GM19455 (cell line): Measurements from ENCODE around the gene PDS5B.
"Not testable (repeated sequence)": the region's sequence is repeated elsewhere in the genome, so short reads cannot be mapped to it uniquely, and the experiment has no call there.

ENCODE experiments used
- ATAC-seq: cut with Tn5 transposase; IDR thresholded peaks from one replicate; pipeline ENCODE4 v1.9.1; 2021; ENCODE audit not compliant: unreplicated experiment

PDS5B gene, protein sequence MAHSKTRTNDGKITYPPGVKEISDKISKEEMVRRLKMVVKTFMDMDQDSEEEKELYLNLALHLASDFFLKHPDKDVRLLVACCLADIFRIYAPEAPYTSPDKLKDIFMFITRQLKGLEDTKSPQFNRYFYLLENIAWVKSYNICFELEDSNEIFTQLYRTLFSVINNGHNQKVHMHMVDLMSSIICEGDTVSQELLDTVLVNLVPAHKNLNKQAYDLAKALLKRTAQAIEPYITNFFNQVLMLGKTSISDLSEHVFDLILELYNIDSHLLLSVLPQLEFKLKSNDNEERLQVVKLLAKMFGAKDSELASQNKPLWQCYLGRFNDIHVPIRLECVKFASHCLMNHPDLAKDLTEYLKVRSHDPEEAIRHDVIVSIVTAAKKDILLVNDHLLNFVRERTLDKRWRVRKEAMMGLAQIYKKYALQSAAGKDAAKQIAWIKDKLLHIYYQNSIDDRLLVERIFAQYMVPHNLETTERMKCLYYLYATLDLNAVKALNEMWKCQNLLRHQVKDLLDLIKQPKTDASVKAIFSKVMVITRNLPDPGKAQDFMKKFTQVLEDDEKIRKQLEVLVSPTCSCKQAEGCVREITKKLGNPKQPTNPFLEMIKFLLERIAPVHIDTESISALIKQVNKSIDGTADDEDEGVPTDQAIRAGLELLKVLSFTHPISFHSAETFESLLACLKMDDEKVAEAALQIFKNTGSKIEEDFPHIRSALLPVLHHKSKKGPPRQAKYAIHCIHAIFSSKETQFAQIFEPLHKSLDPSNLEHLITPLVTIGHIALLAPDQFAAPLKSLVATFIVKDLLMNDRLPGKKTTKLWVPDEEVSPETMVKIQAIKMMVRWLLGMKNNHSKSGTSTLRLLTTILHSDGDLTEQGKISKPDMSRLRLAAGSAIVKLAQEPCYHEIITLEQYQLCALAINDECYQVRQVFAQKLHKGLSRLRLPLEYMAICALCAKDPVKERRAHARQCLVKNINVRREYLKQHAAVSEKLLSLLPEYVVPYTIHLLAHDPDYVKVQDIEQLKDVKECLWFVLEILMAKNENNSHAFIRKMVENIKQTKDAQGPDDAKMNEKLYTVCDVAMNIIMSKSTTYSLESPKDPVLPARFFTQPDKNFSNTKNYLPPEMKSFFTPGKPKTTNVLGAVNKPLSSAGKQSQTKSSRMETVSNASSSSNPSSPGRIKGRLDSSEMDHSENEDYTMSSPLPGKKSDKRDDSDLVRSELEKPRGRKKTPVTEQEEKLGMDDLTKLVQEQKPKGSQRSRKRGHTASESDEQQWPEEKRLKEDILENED (N-terminal part only)

DNA sequence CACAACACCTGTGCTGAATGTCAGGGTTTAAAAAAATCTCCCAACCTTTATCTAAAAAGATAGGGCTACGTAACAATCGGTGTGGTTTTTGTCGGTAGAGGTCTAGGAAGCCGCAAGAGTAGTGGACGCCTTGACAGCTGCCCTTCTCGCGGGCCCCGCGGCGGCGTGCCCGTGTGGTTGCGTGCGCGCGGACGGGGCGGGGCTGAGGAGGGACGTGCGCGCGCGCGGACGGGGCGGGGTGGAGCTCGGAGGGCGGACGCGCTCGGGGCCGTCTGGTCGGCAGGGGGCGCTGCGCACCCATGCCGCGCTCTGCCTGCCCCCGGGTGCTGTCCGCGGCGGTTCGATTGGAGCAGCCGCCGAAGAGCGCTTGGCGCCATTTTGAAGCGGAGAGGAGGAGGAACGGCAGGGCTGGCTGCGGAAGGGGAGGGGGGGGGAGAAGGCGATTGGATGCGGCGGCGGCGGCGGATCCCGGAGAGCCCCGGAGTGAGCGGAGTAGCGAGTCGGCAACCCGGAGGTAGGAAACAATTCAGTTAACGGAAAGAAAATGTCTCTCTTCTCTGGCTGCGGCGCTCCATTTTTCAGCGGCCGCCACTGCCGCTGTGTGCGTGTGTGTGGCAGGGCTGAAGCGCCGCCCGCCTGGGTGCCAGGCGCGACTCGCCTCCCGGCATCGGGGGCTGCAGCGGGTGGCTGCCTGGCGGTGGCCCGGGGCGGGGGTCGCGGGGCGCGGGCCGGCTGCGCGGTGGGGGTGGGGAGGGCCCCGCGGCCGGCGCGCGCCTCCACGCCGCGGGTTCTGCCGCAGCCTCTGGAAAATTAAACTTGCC is at the start of gene PDS5B:
PDS5B (plus strand) TSS at position 373 of the 821 bp plus-strand sequence. CDS start 62,321 bp downstream, outside the sequence.
- ATAC-seq: peak; percentile 79

DNA sequence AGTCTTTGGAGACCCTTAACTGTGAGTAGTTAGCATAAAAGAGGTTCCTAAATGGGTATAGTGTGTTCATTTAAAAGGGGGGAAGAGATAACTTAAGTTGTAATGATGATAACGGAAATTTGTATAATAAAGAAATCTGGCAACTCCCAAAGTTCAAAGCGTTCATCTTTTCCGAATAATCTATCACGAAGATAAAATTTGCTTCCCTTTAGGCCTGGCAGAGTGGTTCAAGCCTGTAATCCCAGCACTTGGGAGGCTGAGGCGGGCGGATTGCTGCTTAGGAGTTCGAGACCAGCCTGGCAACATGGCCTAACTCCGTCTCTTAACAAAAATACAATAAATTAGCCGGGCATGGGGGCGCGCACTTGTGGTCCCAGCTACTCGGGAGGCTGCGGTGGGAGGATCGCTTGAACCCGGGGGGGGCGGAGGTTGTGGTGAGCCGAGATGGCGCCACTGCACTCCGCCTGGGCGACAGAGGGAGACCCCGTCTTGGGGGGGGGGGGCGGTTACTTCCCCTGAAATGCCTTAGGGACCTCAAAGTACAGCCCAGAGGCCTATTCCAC is 48.6 kb upstream of the PDS5B start:
- ATAC-seq: no peak

DNA sequence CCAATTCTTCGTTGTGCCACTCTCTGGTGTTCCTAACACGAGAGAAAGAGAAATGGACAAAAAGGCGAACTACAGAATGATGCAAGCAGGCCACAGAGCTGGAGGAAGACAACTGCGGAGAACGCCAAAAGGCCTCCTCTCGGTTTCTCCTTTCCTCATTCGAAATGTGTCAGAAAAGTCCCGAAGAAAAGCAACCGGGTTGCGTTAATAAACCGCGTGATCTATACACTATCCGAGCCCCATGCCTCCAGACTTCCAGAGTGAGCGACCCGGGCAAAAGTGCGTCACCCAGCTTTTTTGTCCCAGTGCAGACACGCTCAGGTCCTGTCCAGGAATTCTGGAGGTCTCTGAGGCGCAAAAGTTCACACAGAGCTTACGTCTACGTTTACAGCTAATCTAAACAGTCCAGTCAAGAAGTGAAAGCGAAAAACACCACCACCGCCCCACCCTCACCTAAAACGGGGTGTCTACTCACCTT is 48.1 kb upstream of the PDS5B start:
- peak; percentile 82 for ATAC-seq

DNA sequence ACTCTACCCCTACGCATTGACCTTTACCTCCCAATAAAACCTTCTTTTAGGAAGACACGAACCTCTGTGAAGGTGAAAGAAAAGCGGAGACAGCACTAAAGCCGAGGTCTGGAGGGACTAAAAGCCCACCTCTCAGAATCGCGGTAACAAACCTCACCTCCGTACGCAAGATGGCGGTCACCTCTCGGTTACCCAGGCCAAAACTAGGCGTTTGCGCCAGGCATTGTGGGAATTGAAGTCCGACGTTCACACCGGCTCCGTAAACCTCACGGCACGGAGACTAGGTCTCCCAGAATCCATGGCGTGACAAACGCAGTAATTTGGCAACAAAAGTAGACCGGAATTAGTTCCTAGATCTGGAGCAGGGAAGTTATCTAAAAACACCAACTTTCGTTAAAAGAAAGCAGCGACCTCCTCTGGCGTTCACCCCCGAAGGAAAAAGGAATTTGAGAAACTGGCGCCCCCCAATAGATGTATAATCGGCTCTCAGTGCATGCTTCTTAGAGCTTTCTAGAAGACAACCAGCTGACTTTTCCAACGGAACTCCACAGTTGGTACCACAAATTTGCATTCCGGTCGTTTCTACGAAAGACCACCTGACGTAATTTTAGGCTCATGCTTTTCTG is 47.5 kb upstream of the PDS5B start, which contains the start of gene N4BP2L2:
N4BP2L2 (minus strand) TSS at position 175 of the 626 bp plus-strand sequence. CDS start 1,768 bp downstream, outside the sequence.
- ATAC-seq: peak; percentile 93

DNA sequence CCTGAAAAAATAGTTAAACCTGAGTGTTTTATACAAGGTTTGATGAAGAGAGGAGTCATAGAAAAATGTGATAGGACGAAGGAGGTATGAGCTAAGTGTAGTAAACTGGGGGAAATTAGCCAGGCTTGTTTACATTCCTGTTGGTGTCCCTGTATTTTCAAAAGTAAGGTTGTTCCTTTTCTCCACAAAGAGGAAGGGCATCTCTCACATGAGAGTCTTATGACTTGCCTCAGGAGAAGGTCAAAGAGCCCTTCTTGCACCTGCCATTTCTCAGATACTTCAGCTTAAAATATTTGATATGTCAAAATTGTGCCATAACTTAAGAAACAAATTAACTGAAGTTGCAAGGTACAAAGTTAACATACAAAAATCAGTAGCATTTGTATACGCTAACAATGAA is 44.0 kb upstream of the PDS5B start:
- no peak for ATAC-seq

DNA sequence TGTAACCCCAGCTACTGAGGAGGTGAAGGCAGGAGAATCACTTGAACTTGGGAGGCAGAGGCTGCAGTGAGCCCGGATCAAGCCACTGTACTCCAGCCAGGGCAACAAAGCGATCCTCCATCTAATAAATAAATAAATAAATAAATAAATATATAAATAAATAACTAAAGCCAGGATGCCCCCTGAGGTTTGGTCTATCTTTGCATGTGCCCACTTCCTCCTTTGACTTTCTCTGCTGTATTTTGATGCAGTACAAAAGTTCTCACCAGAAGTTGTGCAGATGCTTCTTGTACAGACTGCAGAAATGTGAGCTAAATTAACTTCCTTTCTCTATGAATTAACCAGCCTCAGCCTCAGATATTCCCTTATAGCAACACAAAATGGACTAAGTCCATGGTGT is 41.2 kb upstream of the PDS5B start:
- ATAC-seq: no peak

DNA sequence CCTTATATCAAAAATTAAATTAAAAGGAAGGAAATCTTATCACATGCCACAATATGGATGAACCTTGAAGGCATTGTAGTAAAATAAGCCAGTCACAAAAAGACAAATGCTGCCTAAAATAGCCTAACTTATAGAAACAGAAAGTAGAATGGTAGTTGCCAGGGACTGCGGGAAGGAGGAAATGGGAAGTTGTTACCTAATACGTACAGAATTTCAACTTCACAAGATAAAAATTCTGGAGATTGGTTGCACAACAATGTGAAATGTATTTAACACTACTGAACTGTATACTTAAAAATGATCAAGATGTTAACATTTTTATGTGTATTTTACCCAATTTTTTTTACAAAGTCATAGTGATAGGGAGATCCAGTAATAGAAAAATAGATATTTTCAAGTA is 37.4 kb upstream of the PDS5B start:
- no peak for ATAC-seq

DNA sequence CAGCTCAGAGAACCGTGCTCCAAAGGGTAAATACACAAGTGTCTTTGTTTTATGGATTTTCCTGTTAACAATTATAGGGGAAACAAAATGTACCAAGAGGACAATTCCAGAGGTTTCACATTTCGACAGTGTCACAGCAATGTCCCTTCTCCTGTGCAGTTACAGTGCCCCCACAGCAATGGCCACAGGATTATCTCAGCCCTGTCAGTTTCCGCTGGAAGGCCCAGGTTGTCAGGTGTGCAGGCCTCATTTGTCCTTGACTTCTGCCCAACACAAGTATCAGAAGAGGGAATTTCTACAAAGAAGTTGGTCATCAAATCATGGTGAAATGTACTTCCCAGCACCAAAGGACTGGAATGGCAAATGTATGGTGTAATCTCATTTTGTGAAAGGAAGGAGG is 36.5 kb upstream of the PDS5B start:
- no peak for ATAC-seq

DNA sequence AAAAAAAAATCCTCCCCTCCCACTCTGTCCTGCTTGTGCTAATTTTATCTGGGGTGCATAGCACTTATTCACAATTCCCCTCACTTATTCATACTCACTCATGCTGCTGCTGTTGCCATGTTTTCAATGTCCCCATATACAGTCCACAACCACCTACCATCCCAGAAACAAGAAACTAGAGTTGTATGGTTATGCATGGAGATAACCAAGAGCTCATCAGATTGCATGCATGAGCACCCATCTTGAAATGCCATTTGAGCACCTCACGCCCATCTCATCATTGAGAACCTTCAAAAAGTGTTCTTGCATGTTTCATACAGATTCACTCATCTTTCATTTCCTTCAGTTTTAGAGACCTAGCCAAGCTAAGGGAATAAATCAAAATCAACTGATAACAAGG is 32.5 kb upstream of the PDS5B start:
- no peak for ATAC-seq

DNA sequence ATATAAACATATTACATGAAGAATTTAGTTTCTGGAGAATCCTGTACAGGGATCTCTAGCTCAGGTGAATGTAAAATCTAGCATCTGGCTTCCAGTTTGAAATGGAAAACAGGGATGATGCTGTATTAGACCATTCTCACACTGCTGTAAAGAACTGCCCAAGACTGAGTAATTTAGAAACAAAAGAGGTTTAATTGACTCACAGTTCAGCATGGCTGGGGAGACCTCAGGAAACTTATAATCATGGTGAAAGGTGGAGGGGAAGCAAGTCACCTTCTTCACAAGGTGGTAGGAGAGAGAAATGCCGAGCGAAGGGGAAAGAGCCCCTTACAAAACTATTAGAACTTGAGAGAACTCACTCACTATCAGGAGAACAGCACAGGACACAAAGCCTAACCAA is 30.6 kb upstream of the PDS5B start:
- ATAC-seq: no peak

DNA sequence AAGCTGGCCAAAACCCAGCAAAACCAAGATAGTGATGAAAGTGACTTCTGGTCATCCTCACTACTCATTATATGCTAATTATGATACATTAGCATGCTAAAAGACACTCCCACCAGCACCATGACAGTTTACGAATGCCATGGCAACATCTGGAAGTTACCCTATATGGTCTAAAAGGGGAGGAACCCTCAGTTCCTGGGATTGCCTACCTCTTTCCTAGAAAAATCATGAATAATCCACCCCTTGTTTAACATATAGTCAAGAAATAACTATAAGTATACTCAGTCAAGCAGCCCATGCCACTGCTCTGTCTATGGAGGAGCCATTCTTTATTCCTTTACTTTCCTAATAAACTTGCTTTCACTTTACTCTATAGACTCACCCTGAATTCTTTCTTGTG is 25.4 kb upstream of the PDS5B start:
- ATAC-seq: not testable (repeated sequence)

DNA sequence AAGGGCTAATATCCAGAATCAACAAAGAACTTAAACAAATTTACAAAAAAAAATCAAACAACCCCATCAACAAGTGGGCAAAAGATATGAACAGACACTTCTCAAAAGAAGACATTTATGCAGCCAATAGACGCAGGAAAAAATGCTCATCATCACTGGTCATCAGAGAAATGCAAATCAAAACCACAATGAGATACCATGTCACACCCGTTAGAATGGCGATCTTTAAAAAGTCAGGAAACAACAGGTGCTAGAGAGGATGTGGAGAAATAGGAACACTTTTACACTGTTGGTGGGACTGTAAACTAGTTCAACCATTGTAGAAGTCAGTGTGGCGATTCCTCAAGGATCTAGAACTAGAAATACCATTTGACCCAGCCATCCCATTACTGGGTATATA is 10.6 kb upstream of the PDS5B start:
- not testable (repeated sequence) for ATAC-seq

DNA sequence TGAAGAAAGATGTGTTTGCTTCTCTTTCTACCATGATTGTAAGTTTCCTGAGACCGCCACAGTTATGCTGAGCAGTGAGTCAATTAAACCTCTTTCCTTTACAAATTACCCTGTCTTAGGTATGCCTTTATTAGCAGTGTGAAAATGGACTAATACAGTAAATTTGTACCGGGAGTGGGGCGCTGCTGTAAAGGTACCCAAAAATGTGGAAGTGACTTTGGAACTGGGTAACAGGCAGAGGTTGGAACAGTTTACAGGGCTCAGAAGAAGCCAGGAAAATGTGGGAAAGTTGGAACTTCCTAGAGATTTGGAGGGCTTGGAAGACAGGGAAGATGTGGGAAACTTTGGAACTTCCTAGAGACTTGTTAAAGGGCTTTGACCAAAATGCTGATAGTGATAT is 9.2 kb upstream of the PDS5B start:
- no peak for ATAC-seq

DNA sequence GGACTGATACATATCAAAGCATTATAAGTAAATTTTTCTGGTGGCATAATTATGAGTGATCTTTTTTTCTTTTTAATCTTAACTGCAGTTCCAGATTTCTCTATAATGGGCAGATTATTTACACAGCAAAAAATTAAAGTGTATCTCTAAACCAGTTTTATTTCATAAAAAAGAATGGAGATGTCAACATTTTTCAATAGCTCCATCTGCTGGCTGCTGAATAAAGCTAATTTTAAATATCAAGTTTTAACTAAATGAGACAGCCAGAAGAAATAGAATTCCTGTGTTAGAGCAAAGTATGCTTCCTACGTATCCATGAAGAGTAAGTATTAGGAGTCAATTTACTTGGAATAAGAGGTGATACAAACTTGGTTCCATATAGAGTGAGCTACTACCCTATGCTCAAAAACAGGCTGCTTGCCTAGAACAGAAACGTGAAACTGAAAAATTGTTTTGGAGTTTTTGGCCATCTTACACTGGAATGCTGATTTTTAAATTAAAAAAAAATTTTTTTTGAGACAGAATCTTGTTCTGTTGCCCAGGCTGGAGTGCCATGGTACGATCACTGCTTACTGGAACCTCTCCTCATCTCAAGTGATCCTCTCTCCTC is 5.0 kb upstream of the PDS5B start:
- no peak for ATAC-seq

DNA sequence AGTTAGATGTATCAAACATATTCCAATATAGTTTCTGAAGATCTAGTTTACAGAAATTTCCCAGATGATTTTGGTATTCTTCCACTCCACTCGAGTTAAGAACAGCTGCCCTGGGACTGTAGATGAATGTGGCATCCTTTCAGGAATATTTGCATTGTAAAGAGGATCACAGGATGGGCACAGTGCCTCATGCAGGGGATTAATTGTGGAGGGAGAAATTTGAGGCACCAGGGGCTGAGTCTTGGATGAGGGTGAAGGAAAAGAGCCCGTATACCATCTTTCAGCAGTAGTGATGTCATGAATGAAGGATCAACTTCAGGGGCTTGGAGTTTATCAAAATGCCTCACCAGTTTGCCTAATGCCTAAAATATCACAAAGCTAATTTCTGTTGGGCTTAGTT is 4.0 kb upstream of the PDS5B start:
- no peak for ATAC-seq

DNA sequence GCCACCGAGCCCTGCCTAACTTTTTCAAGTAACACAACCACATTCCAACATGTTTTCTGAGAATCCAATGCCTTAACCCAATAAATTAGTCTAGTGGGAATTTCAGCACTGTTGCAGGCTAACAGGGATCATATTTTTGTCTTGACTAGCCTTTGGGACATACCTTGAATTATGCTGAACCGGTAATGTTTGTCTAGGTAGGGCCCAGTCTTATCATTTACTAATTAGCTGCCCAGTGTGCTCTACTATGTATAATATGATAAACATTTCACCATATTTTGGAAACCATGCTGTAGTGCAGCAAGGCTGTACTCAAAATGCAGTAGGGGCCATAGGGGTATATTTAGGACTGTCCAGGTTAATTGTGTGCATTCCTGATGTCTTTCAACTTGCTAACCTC is 3.3 kb upstream of the PDS5B start:
- ATAC-seq: no peak

DNA sequence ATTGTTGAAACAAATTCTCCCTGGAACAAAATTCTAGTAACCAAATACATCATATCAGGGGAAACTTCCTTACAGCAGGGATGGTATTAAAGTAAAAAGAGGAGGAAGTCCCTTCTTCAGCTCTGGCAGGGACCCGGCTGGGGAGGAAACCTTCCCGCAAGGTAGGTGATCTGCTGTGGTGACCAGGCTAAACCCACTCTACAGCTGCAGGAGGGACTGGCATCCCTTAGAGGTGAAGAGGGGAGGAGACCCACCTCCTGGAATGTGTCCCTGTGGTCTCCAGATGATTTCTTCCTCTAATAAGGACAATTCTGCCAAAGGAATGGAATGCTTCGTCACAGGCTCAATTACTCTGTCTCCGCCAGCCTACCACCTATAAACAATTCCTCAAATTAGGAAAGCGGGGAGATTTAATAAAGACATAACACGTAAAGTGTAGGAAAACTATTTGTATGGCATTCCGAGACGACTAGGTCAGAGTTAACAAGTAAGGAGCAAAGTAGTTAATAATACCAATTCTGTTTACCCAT is 637 bp upstream of the PDS5B start:
- ATAC-seq: no peak

DNA sequence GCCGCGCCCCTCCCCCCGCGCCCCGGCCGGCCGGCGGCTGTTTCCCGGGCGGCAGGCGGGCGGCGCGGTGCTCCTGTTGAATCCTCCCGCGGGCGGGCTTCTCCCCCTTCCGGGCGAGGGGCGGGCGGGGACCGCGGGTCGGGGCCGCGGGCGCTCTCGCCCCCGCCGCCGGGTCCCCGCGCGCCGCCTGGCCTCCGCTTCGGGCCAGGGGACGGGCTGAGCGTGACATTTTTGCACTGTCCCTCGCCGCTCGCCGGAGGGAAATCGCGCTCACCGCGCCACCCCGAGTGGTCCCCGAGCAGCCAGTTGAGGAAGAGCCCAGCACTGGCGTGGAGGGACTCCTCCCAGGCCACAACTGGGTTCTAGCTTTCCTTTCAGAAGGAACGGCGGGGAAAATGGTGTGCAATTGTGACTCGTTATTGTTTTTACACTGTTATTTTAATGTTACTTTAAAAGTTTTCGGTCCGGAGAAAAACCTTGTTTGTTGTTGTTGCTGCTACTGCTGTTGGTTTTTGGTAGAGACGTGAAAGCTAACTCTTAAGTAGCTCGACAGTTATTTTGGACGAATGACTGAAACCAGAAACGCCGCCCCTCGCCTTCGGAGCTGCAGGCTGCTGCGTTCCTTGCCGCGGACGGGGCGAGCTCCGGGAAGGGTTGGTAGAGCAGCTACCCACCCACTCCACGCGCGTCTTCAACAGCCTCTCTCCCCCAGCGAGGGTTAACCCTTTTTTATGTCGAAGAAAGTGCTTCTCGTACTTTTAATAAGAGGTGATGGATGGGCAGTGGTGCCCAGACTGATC is 959 bp downstream of the PDS5B start:
- ATAC-seq: peak; percentile 33
